Raji (cell line): ENCODE results near the gene GOLGA3.

Source experiments
- POLR2A ChIP-seq: IDR thresholded peaks from 2 replicates; pipeline ENCODE4 v1.6.1; 2011; ENCODE audit warnings: low read depth, low read length, control low read depth; ENCODE audit not compliant: insufficient read depth

The GOLGA3 gene

DNA sequence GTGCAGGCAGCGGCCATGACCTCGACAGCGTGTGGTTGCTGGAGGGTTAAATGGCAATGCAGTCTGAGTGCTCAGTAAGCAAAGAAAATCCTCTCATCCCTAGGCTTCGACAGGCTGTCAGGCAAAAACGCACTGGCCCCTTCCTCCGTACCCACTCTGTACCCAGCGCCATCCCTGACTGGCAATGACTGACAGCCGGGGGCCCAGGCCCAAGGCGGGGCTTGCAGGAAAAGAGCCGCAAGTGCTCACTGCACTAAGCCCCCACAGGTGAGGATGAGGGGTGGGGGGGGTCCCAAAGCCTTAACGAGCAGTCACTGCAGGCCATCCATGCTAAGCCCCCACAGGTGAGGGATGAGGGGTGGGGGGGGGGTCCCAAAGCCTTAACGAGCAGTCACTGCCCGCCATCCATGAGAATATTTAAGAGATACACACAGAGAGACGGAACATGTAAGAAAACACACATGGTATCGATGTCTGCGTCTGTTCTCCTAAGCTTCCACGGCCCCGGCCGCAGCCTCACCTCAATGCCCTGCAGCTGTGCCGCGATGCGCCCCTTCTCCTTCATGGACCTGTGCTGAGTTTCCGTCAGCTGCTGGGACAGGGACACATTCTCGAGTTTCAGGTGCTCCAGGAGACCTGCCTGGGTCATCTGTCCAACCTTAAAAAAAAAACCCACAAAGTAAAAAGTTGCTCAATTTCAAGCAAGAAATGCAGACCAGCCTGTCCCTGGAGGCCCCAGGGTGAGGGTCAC, 30.7 kb downstream of the GOLGA3 start:
- TF ChIP-seq POLR2A, result no peak

- no peak for TF ChIP-seq POLR2A
Observed at GRCh38 chr12:132795847-132796246, 32.8 kb downstream of the GOLGA3 start.

- TF ChIP-seq POLR2A, result no peak
Observed at GRCh38 chr12:132789099-132789471, 39.6 kb downstream of the GOLGA3 start.

DNA sequence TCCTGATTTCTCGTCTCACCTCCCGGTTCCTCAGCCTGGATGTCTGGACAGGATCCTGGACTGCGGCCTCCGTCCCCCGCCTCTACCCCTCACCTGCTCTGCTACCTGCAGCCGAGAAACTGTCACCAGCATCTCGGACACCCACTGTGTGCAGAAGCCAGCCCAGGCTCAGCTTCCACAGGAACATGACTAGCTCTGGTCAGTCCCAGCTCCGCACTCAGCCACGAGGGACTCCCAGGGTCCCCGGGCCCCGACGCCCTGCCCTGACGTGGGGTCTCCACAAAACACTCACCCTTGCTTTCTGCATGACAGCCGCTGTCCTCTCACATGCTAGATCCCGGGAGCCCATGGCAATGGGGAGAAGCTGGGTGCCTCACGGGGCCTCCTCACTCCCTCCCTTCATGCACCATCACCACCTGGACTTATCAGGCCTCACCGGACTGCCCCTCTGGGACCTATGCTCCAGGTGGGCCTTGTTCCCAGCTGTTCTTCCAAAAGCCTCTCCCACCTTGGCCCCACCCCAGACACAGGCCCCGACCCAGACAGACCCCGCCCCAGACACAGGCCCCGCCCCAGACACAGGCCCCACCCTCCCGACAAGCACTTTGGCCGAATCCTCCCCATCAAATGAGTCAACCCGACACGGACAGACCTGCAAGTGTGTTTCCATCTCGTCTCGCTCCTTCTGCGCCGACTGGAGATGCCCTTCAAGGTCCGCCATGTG, 40.1 kb downstream of the GOLGA3 start:
- no peak for TF ChIP-seq POLR2A

- TF ChIP-seq POLR2A, result no peak
Observed at GRCh38 chr12:132787877-132788276, 40.8 kb downstream of the GOLGA3 start.

DNA sequence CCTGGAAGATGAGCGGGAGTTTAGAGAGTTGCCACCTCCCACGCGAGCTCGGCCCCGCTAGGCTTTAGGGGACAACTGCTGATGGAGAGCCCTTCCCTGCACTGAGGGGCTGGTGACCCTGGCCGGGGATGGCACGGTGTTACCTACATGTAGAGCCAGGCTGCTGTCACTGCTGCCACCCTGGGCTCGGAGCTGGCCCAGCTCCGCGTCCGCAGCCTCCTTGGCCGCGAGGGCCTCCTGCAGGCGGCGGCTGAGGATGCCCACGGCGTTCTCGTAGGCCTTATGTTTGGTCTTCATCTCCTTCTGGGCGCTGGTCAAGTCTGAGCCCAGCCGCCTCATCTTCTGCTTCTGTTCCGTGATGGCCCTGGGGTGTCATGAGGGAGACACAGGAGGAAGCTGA, 42.5 kb downstream of the GOLGA3 start:
- no peak for TF ChIP-seq POLR2A

DNA sequence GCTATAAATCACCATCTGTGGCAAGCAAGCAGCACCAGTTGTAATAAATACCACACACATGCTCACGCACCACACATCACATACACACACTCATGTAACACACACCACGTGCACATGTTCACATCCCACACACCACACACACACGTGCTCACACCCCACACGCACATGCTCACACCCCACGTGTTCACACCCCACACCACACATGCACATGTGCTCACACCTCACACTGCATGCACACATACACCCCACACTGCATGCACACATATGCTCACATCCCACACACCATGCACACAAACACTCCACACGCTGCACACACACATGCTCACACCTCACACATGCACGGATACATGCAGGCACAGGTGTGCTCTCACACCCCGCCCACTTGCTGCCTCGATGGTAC, 44.1 kb downstream of the GOLGA3 start:
- TF ChIP-seq POLR2A, result no peak

DNA sequence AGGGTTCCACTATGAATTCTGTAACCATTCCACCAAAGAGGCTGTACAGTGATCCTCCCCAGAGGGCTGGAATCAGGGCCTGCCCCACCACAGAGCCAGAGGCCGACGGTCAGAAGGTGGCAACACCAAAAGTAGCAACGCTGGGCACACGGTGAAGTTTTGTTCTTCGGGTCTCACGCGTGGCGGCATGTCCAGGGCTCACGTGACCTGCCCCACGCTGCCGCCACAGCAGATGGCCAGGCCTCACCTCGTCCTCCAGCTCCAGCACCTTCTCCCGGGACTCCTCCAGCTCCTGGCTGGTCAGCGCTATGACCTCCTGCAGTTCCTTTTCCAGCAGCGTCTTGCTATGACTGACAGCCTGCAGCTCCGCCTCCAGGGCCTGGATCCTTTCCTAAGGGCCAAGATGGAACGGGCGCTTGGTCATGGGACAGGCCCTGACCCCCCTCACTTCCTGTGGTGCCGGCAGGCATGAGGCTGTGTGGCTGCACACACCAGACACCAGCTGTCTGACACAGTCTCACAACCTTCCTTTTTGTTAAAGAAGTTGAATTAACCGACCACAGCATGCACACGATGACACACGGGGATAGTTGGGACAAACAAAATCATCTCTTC, 44.6 kb downstream of the GOLGA3 start:
- TF ChIP-seq POLR2A, result no peak

DNA sequence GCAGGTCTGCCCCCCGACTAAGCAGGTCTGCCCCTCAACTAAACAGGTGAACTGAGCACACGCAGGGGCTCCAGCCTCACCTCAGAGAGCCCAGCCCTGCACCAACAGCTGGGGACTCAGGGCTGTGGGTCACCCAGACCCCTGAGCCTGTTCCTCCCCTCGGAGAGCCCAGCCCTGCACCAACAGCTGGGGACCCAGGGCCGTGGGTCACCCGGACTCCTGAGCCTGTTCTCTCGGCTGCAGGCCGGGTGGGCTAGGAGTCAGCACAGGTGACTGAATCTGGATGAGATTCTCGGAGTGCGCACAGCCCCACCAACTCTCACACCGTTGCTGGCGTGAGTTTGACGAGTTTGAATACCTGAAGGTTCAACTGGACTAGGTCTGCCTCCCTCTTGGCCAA, 46.7 kb downstream of the GOLGA3 start:
- TF ChIP-seq POLR2A, result no peak

GRCh38 chr12:132779781-132780353, 48.8 kb downstream of the GOLGA3 start:
- no peak for TF ChIP-seq POLR2A

- TF ChIP-seq POLR2A, result no peak
Observed at GRCh38 chr12:132777614-132778013, 51.1 kb downstream of the GOLGA3 start.

DNA sequence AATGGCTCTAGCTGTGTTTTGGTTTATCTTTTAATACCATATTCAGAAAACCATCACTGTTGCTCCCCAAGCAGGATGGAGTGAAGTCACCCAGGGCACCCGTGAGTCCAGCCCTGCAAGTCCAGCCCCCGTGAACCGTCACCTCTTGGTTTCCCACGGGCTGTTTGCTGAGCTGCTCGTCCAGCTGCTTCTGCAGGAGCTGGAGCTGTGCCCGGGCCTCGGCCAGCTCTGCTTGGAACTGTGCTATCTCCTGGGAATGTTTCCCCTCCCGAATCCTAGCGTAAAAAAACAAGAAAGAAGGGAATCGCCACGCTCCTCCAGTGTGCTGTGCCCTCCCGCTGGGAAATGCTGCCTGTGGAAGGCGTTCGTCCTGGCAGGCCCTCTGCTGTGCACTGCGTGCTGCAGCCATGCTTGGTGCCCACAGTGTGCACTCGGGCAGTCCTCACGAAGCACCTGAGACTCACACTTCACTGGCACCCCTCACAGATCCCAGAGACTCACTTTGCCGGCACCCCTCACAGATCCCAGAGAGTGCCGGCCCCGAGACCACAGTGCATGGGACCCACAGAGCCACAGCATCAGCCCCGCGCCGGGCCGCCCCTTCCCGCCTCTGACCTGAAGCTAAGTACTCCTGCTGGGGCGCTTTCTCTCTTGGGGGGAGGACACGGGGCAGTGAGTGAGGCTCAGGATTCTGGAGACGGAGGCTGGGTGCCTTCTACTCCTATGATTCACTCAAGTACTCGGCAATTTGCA, 51.7 kb downstream of the GOLGA3 start:
- no peak for TF ChIP-seq POLR2A

DNA sequence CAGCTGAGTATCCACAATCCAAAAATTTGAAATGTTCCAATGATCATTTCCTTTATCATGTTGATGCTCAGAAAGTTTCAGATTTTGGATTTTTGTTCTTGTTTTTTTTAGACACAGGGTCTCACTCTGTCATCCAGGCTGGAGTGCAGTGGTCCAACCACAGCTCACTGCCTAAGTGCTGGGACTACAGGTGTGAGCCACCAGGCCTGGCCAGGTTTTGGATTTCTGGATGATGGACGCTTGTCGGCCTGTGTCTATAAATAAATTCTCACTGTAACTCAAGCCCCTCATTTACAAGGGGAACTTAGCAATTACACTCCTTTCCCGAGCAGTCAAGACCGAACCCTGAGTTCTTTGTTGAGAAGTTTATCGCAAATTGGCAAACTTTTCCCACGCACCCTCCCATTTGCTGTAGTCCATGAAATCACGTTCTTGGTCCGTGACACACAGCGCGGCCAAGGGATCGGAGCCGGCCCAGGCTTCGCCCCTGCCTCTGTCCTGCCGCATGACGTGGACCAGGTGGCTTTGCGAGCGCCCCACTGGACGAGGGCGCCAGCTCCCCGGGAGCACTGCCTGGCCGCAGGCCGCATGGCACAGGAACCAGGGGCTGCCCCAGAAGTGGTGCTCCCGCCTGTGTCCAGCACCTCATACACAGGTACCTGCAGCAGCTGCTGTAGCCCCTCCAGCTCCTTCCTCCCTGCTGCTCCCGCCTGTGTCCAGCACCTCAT, 53.0 kb downstream of the GOLGA3 start:
- TF ChIP-seq POLR2A, result no peak

GRCh38 chr12:132774646-132775275, 53.9 kb downstream of the GOLGA3 start:
- no peak for TF ChIP-seq POLR2A
